ENCODE data around the gene YIPF2.
A peak's percentile ranks its signal among the peaks of the same experiment; 100 is the strongest.

Gene YIPF2

DNA sequence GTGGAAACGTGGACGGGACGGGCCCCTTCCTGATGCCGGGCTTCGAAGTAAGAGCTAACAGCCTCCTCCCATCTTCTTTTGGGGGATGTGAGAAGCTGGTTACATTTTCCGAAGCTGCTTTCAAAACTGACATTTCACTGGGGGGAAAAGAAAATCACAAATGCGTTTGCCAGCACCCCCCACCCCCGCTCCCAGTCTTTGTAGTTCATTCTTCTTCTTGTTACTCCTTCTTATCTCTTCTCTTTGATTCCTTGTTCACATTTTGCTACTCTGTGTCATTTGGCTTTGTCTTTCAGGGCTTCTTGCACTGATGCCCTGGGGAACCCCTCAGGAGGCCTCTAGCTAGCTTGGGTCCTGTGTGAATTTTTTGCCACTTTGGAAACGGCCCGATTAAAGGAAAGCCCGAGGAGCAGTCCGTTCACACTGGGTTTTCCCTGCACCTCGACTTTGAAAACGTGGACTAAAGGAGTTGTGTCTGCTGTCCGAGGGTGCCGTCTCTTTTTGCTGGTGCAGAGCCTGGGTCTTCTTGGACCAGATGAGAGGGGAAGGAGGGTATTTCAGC is 55.8 kb downstream of the YIPF2 start:
- DNase-seq (ENCODE audit: low read depth), result peak; percentile 10
- peak overlapping the region; percentile 88 for H3K4me3 ChIP-seq (replicated peaks; ENCODE audit: low read depth, low read length)
- TF ChIP-seq, protein P1, sequence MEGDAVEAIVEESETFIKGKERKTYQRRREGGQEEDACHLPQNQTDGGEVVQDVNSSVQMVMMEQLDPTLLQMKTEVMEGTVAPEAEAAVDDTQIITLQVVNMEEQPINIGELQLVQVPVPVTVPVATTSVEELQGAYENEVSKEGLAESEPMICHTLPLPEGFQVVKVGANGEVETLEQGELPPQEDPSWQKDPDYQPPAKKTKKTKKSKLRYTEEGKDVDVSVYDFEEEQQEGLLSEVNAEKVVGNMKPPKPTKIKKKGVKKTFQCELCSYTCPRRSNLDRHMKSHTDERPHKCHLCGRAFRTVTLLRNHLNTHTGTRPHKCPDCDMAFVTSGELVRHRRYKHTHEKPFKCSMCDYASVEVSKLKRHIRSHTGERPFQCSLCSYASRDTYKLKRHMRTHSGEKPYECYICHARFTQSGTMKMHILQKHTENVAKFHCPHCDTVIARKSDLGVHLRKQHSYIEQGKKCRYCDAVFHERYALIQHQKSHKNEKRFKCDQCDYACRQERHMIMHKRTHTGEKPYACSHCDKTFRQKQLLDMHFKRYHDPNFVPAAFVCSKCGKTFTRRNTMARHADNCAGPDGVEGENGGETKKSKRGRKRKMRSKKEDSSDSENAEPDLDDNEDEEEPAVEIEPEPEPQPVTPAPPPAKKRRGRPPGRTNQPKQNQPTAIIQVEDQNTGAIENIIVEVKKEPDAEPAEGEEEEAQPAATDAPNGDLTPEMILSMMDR (IDR thresholded peaks at IDR 0.05; ENCODE audit: low read length, missing control alignments), result no peak

All from fibroblast of pulmonary artery (primary cell).